ENCODE data around the gene ARV1. TPM values are rescaled to one million over a fixed set of nuclear protein-coding genes. Genes with fewer than 3 reads are reported as not detected.

ARV1 gene
- total RNA-seq, 2 experiments from 2014 or later, result 1.5 to 1.8 TPM

Other genes with a start within 250 kb of the ARV1 start
- not detected for gene CAPN9, start 231.7 kb upstream of the ARV1 start, total RNA-seq
- 1 to 10 TPM; 2.2 TPM for gene C1orf198, start 110.6 kb upstream of the ARV1 start, total RNA-seq
- gene TTC13, start 233 bp upstream of the ARV1 start, total RNA-seq, result 10 to 100 TPM; 24.9 to 25.0 TPM
- gene FAM89A, start 61.2 kb downstream of the ARV1 start, total RNA-seq, result 1 to 10 TPM; 3.3 to 4.0 TPM
- not detected for gene TRIM67, start 183.0 kb downstream of the ARV1 start, total RNA-seq